Esophagus squamous epithelium (tissue), 5 donors: ENCODE data around the gene ZNF524. TPM values are rescaled to one million over a fixed set of nuclear protein-coding genes. Genes with fewer than 3 reads are reported as not detected.

Source experiments
- DNase-seq: peaks from one replicate; lab custom pipeline; 2025; lab: John Stamatoyannopoulos, UW
- H3K27ac ChIP-seq, 4 donors: fragments of 200-600 bp; sonication (generic); one replicate each; pipeline ENCODE4 v1.5.1; 2016 to 2019; ENCODE audit warnings: mild to moderate bottlenecking in 1 of 4
- H3K27me3 ChIP-seq, 4 donors: fragments of 200-600 bp; sonication (generic); 1 replicate in 3 of 4; 2 replicates in 1 of 4; pipeline versions ENCODE4 v1.5.1 to v1.6.0; 2017 to 2021; ENCODE audit warnings: antibody characterized with exemption in 1 of 4
- H3K36me3 ChIP-seq, 3 donors: fragments of 200-600 bp; sonication (generic); one replicate each; pipeline ENCODE4 v1.5.1; 2016 to 2019
- H3K4me1 ChIP-seq, 3 donors: fragments of 200-600 bp; sonication (generic); one replicate each; pipeline ENCODE4 v1.5.1; 2017 to 2019
- H3K4me3 ChIP-seq, 4 donors: fragments of 200-600 bp; sonication (generic); 1 replicate in 3 of 4; 2 replicates in 1 of 4; pipeline ENCODE4 v1.5.1; 2016 to 2019; ENCODE audit warnings: mild to moderate bottlenecking in 2 of 4, moderate library complexity in 1 of 4
- H3K9me3 ChIP-seq, 3 donors: fragments of 200-600 bp; sonication (generic); one replicate each; pipeline ENCODE4 v1.5.1; 2016 to 2019
- CTCF ChIP-seq, 6 experiments: fragments of 450-650 bp in 4 of 6; fragments of 200-600 bp in 2 of 6; sonication (generic) in 2 of 6; IDR thresholded peaks; one replicate each; pipeline ENCODE4 v1.5.1; 2016 to 2019; ENCODE audit warnings: antibody characterized with exemption in 6 of 6, mild to moderate bottlenecking in 4 of 6, moderate library complexity in 4 of 6
- POLR2A ChIP-seq, 4 donors: fragments of 450-650 bp; IDR thresholded peaks; one replicate each; pipeline ENCODE4 v1.6.1; 2017; ENCODE audit warnings: antibody characterized with exemption in 4 of 4, mild to moderate bottlenecking in 4 of 4, moderate library complexity in 3 of 4
- WGBS, 2 donors: methylation state at CpG; one replicate each; pipeline ENCODE4 v1.1.5; 2018; 5-methylcytosine and 5-hydroxymethylcytosine counted together
- intact Hi-C: fragments of 100-400 bp; cut with DNase I; formaldehyde crosslinking; loops from one replicate; pipeline ENCODE4 v1.15.0; 2022
- total RNA-seq, 4 donors: library from RNA; depleted of rRNA; stranded (reverse); fragments of >200 nt; gene quantifications; one replicate each; pipeline ENCODE4 v1.1.0, GENCODE V29; 2016
- donor health status: DM: yes; HTN: yes; CAD: no.

ZNF524 gene
- total RNA-seq, 4 donors from 2014 or later, result 17.7 to 25.9 (median 22.9) TPM

GRCh38 chr19:55588738-55589137 lies 11.3 kb upstream of the ZNF524 start:
- intact Hi-C loops, result no loop called here
- Histone ChIP-seq H3K4me3 (no peak overlapping the region), H3K9me3 (no peaks in the 10 kb centered on the region), H3K36me3 (peaks cover 0 to 22% (median 0%) of the 10 kb centered on the region in 3 donors), H3K4me1 (peaks cover 9 to 29% (median 13%) of the 10 kb centered on the region in 3 donors), H3K27ac (no peak overlapping the region), H3K27me3 (peaks cover 0 to 16% (median 0%) of the 10 kb centered on the region in 4 donors)
- DNase-seq, result no peak
- WGBS, 2 donors, result 88 to 90% methylated on average over 7 to 8 of the region's 8 CpGs
- TF ChIP-seq CTCF (IDR thresholded peaks at IDR 0.05), result no peak
- TF ChIP-seq POLR2A (IDR thresholded peaks at IDR 0.05), result no peak

- TF ChIP-seq CTCF (IDR thresholded peaks at IDR 0.05) (no peak), POLR2A (IDR thresholded peaks at IDR 0.05) (no peak)
- Histone ChIP-seq H3K27ac (no peak overlapping the region), H3K9me3 (no peaks in the 10 kb centered on the region), H3K27me3 (peaks cover 0 to 13% (median 0%) of the 10 kb centered on the region in 4 donors), H3K36me3 (peaks cover 0 to 28% (median 0%) of the 10 kb centered on the region in 3 donors), H3K4me3 (no peak overlapping the region), H3K4me1 (peaks cover 9 to 29% (median 13%) of the 10 kb centered on the region in 3 donors)
- DNase-seq, result no peak
- intact Hi-C loops, result no loop called here
- WGBS, 2 donors, result 48 to 51% methylated on average over 7 of the region's 7 CpGs
Observed at GRCh38 chr19:55590109-55590508, 10.0 kb upstream of the ZNF524 start.

- 66 to 76% methylated on average over 9 to 10 of the region's 10 CpGs for WGBS, 2 donors
- H3K4me3 ChIP-seq, result no peak overlapping the region
Observed at GRCh38 chr19:55590617-55591016, 9.5 kb upstream of the ZNF524 start.

GRCh38 chr19:55591555-55591954 lies 8.5 kb upstream of the ZNF524 start:
- TF ChIP-seq POLR2A (IDR thresholded peaks at IDR 0.05) (no peak), CTCF (IDR thresholded peaks at IDR 0.05) (no peak)
- DNase-seq, result no peak
- 79 to 89% methylated on average over 6 to 10 of the region's 10 CpGs for WGBS, 2 donors
- H3K27ac ChIP-seq, result no peak overlapping the region
- no peaks in the 10 kb centered on the region for H3K9me3 ChIP-seq
- H3K36me3 ChIP-seq, result peaks cover 0 to 43% (median 0%) of the 10 kb centered on the region in 3 donors
- peaks cover 0 to 15% (median 7%) of the 10 kb centered on the region in 3 donors for H3K4me1 ChIP-seq
- no peaks in the 10 kb centered on the region for H3K27me3 ChIP-seq
- intact Hi-C loops, result no loop called here
- no peak overlapping the region for H3K4me3 ChIP-seq

More at GRCh38 chr19:55590617-55591016, 9.5 kb upstream of the ZNF524 start:
- DNase-seq, result no peak
- Histone ChIP-seq H3K36me3 (peaks cover 0 to 33% (median 0%) of the 10 kb centered on the region in 3 donors), H3K27me3 (peaks cover 0 to 8% (median 0%) of the 10 kb centered on the region in 4 donors), H3K27ac (no peak overlapping the region), H3K9me3 (no peaks in the 10 kb centered on the region), H3K4me1 (peaks cover 7 to 25% (median 13%) of the 10 kb centered on the region in 3 donors)
- no peak for TF ChIP-seq POLR2A (IDR thresholded peaks at IDR 0.05)
- no peak for TF ChIP-seq CTCF (IDR thresholded peaks at IDR 0.05)
- intact Hi-C loops, result no loop called here

- peaks cover 0 to 53% (median 0%) of the 10 kb centered on the region in 3 donors for H3K36me3 ChIP-seq
Observed at GRCh38 chr19:55592391-55593090, 7.5 kb upstream of the ZNF524 start.

More at GRCh38 chr19:55592391-55593090, 7.5 kb upstream of the ZNF524 start:
- Histone ChIP-seq H3K27me3 (no peaks in the 10 kb centered on the region), H3K27ac (no peak overlapping the region), H3K4me1 (peaks cover 0 to 6% (median 0%) of the 10 kb centered on the region in 3 donors), H3K9me3 (no peaks in the 10 kb centered on the region), H3K4me3 (no peak overlapping the region)
- intact Hi-C loops, result no loop called here
- WGBS, 2 donors, result 90% methylated on average over 2 of the region's 73 CpGs; no CpG with 5 or more reads in 1 of the 2 donors
- DNase-seq, result no peak
- no peak for TF ChIP-seq CTCF (IDR thresholded peaks at IDR 0.05)
- no peak for TF ChIP-seq POLR2A (IDR thresholded peaks at IDR 0.05)
